A549 treated with AZD2906 at 1 μM for 4 hours (cell line): Measurements from ENCODE around the gene MYO6. TPM values are rescaled to one million over a fixed set of nuclear protein-coding genes. Genes with fewer than 3 reads are reported as not detected.

ENCODE experiments used
- total RNA-seq: library from RNA; stranded (reverse); fragments of 200-300 nt; extraction: Qiagen RNA extraction; gene quantifications from 5 replicates; pipeline ENCODE4 v1.2.3, GENCODE V29; 2022

Gene MYO6
- total RNA-seq: 6.2 to 7.3 TPM (median 6.7 TPM) in 5 replicates

GRCh38 chr6:75748743-75749538, at the start of gene MYO6:
MYO6 (plus strand) TSS chr6:75749239; CDS start chr6:75817548, 68,309 bp downstream.

Other genes starting within 250 kb of the MYO6 start
- 24.6 to 37.1 TPM (median 28.7 TPM) in 5 replicates for gene SENP6, start 147.4 kb upstream of the MYO6 start, total RNA-seq